Caco-2 (cell line): ENCODE results near the gene SART3. TPM values are rescaled to one million over a fixed set of nuclear protein-coding genes. Genes with fewer than 3 reads are reported as not detected.

Source experiments
- BruUV-seq: library from RNA; stranded (reverse); fragments of 400-500 nt; replicated peaks from 2 replicates; lab custom pipeline; 2021; lab: Mats Ljungman, UMichigan
- CTCF ChIA-PET: fragments of 300-600 bp; sonication (Branson Sonifier 250); formaldehyde crosslinking; loops from one replicate; lab custom pipeline; 2022; ENCODE audit warnings: antibody characterized with exemption; lab: Charles Lee
- POLR2A ChIA-PET: fragments of 300-600 bp; sonication (Branson Sonifier 250); formaldehyde crosslinking; loops from one replicate; lab custom pipeline; 2022; ENCODE audit warnings: antibody characterized with exemption; lab: Charles Lee
- DNase-seq, 2 experiments: peaks; one replicate each; pipeline versions ENCODE4 v3.0.0 to v3.0.0-alpha.2; 2020 to 2022
- H3K27me3 ChIP-seq: replicated peaks from 2 replicates; pipeline ENCODE4 v1.6.0; 2011; ENCODE audit warnings: low read length; ENCODE audit not compliant: control insufficient read depth, insufficient read depth
- H3K36me3 ChIP-seq: 2 replicates; pipeline ENCODE4 v1.5.1; 2011; ENCODE audit warnings: low read length; ENCODE audit not compliant: control insufficient read depth, insufficient read depth
- H3K4me1 ChIP-seq: fragments of 250-450 bp; sonication (Bioruptor Pico); 2 replicates; pipeline ENCODE4 v1.5.1; 2020; ENCODE audit warnings: mild to moderate bottlenecking
- H3K4me3 ChIP-seq: 2 replicates; pipeline ENCODE4 v1.5.1; 2011; ENCODE audit warnings: low read depth, mild to moderate bottlenecking, control low read depth, low read length
- H3K9me3 ChIP-seq: fragments of 250-450 bp; sonication (Bioruptor Pico); 2 replicates; pipeline ENCODE4 v1.5.1; 2020; ENCODE audit warnings: mild to moderate bottlenecking, moderate library complexity
- H3K27ac Mint-ChIP-seq: one replicate; pipeline ENCODE4 v1.8.0; 2022; ENCODE audit warnings: mixed read lengths; ENCODE audit not compliant: unreplicated experiment
- H3K27me3 Mint-ChIP-seq: one replicate; pipeline ENCODE4 v1.8.0; 2022; ENCODE audit warnings: mixed read lengths; ENCODE audit not compliant: insufficient read depth, unreplicated experiment
- H3K36me3 Mint-ChIP-seq: one replicate; pipeline ENCODE4 v1.8.0; 2022; ENCODE audit warnings: mild to moderate bottlenecking, mixed read lengths; ENCODE audit not compliant: insufficient read depth, unreplicated experiment
- H3K4me1 Mint-ChIP-seq: one replicate; pipeline ENCODE4 v1.8.0; 2022; ENCODE audit warnings: low read depth, mixed read lengths; ENCODE audit not compliant: unreplicated experiment
- H3K4me3 Mint-ChIP-seq: one replicate; pipeline ENCODE4 v1.8.0; 2022; ENCODE audit warnings: mild to moderate bottlenecking, moderate library complexity, mixed read lengths; ENCODE audit not compliant: unreplicated experiment
- H3K9me3 Mint-ChIP-seq: one replicate; pipeline ENCODE4 v1.8.0; 2022; ENCODE audit warnings: mixed read lengths; ENCODE audit not compliant: unreplicated experiment
- intact Hi-C: fragments of 100-400 bp; cut with micrococcal nuclease; formaldehyde crosslinking; loops from one replicate; pipeline ENCODE4 v1.10.0; 2022; ENCODE audit not compliant: unreplicated experiment
- total RNA-seq: library from RNA; stranded (reverse); gene quantifications from 2 replicates; pipeline ENCODE4 v1.2.3, GENCODE V29; 2022
- TF ChIP-seq, protein P1 (sequence below), 2 experiments: fragments of 200-600 bp in 1 of 2; IDR thresholded peaks; 1 replicate in 1 of 2; 2 replicates in 1 of 2; pipeline versions ENCODE4 v1.5.1 to v1.8.0; 2011 to 2022; ENCODE audit warnings: antibody characterized with exemption in 1 of 2, control low read depth in 1 of 2, inconsistent platforms in 1 of 2, low read depth in 1 of 2, low read length in 1 of 2, mild to moderate bottlenecking in 1 of 2, moderate library complexity in 1 of 2; ENCODE audit not compliant: insufficient read depth in 1 of 2, severe bottlenecking in 1 of 2, unreplicated experiment in 1 of 2

SART3 gene
- total RNA-seq, 1 experiment from 2014 or later = 77.3 TPM

DNA sequence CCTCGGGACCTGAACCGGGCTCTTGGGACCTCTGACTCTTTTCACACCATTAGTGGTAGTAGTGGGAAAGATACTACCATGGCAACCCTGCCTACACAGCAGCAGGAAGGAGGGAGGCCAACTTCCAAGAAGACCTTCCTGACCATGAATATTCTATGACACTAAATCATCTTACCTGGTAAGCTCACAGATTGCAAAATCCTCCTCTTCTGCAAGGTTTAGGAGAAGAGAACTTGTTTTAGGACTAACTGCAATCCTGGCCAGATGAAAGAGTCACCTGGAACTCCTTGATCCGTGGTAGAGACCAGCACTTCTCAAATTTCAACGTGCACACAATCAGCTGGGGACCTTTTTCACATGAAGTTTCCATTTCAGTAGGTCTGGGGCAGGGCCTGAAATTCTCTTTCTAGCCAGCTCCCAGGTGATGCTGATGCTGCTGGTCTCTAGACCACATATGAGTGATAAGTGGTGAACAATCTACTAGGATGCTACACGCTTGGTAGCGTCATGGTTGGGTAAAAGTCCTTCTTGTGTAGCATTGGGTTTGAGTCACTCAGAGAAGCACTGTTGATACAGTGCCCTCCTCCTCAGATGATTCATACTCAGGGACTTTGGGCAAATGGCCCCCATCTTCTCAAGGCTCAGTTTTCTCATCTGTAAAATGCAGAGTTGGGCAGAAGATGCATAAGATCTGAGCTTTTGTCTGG lies 81.5 kb downstream of the SART3 start:
- H3K27ac Mint-ChIP-seq = no peak overlapping the region
- no peaks in the 10 kb centered on the region for H3K9me3 Mint-ChIP-seq
- ChIA-PET CTCF (no interaction called here), POLR2A (no interaction called here)
- DNase-seq = no peak
- no peaks in the 10 kb centered on the region for H3K36me3 Mint-ChIP-seq
- intact Hi-C loops = no loop called here
- Histone ChIP-seq H3K4me3 (no peak overlapping the region), H3K9me3 (no peaks in the 10 kb centered on the region), H3K27me3 (no peaks in the 10 kb centered on the region; the same call in 1 of the 2 replicates), H3K4me1 (no peaks in the 10 kb centered on the region), H3K36me3 (no peaks in the 10 kb centered on the region)
- H3K4me1 Mint-ChIP-seq = no peaks in the 10 kb centered on the region
- TF ChIP-seq, protein P1, sequence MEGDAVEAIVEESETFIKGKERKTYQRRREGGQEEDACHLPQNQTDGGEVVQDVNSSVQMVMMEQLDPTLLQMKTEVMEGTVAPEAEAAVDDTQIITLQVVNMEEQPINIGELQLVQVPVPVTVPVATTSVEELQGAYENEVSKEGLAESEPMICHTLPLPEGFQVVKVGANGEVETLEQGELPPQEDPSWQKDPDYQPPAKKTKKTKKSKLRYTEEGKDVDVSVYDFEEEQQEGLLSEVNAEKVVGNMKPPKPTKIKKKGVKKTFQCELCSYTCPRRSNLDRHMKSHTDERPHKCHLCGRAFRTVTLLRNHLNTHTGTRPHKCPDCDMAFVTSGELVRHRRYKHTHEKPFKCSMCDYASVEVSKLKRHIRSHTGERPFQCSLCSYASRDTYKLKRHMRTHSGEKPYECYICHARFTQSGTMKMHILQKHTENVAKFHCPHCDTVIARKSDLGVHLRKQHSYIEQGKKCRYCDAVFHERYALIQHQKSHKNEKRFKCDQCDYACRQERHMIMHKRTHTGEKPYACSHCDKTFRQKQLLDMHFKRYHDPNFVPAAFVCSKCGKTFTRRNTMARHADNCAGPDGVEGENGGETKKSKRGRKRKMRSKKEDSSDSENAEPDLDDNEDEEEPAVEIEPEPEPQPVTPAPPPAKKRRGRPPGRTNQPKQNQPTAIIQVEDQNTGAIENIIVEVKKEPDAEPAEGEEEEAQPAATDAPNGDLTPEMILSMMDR (IDR thresholded peaks at IDR 0.05; ENCODE audit: insufficient read depth in 1 of 2, low read depth in 1 of 2, low read length in 1 of 2, severe bottlenecking in 1 of 2, unreplicated experiment in 1 of 2) = no peak
- H3K27me3 Mint-ChIP-seq = no peaks in the 10 kb centered on the region
- H3K4me3 Mint-ChIP-seq = no peak overlapping the region
- no TSS peak for BruUV-seq

DNA sequence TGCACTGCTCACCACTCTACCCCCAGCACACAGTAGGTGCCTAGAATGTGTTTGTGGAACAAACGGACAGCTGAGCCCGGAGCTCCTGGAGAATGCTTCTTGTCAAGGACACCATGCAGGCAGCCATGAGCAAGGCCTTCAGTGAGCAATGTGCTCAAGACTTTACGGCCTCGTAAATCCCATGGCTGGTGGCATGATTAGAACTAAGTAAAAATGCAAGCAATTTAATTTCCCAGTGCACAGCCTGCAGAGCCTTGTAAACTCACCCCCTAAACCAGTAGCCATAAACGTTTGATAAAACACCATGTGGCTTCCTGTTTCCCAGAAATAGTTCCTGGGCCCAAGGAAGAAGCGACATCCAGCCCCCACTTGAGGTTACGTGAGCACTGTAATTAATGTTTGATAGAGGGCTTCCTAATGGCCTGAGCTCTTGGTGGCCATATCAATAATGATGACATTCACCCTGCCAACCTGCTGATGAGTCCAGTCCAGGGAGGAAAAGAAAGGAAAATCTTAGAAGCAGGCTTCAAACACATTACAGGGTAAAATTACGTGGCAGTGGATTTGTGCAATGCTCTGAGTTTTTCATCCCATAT lies 82.3 kb downstream of the SART3 start:
- H3K27me3 Mint-ChIP-seq = no peaks in the 10 kb centered on the region
- no peak overlapping the region for H3K27ac Mint-ChIP-seq
- Histone ChIP-seq H3K4me3 (no peak overlapping the region), H3K36me3 (no peaks in the 10 kb centered on the region), H3K9me3 (no peaks in the 10 kb centered on the region), H3K27me3 (no peaks in the 10 kb centered on the region; the same call in 1 of the 2 replicates), H3K4me1 (no peaks in the 10 kb centered on the region)
- H3K36me3 Mint-ChIP-seq = no peaks in the 10 kb centered on the region
- no peak for DNase-seq
- no TSS peak for BruUV-seq
- CTCF ChIA-PET = no interaction called here
- intact Hi-C loops = no loop called here
- no peaks in the 10 kb centered on the region for H3K4me1 Mint-ChIP-seq
- TF ChIP-seq, protein P1 (IDR thresholded peaks at IDR 0.05; ENCODE audit: insufficient read depth in 1 of 2, low read depth in 1 of 2, low read length in 1 of 2, severe bottlenecking in 1 of 2, unreplicated experiment in 1 of 2) = no peak
- H3K4me3 Mint-ChIP-seq = no peak overlapping the region
- POLR2A ChIA-PET = no interaction called here
- H3K9me3 Mint-ChIP-seq = no peaks in the 10 kb centered on the region

DNA sequence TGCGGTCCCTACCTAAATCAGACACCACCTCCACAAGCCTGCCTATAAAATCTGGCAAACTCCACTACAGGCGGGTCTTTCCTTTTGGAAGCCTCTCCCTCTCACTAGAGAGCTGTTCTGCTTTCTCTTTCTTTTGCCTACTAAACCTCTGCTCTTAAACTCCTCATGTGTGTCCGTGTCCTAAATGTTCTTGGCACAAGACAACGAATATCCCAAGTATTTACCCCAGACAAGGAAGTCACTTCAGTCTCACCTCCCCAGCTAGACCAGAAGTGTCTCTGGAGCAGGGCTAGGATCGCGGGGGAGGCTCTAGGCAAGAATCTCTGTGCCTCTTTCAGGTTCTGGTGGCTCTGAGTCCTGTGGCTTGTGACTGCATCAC lies 83.1 kb downstream of the SART3 start:
- Mint-ChIP-seq H3K27me3 (peaks cover 5% of the 10 kb centered on the region), H3K9me3 (no peaks in the 10 kb centered on the region), H3K27ac (no peak overlapping the region), H3K4me1 (no peaks in the 10 kb centered on the region), H3K4me3 (no peak overlapping the region), H3K36me3 (no peaks in the 10 kb centered on the region)
- ChIA-PET POLR2A (no interaction called here), CTCF (no interaction called here)
- no peaks in the 10 kb centered on the region for H3K4me1 ChIP-seq
- no TSS peak for BruUV-seq
- intact Hi-C loops = no loop called here
- no peaks in the 10 kb centered on the region; the same call in 1 of the 2 replicates for H3K27me3 ChIP-seq
- DNase-seq = no peak
- TF ChIP-seq, protein P1 (IDR thresholded peaks at IDR 0.05; ENCODE audit: insufficient read depth in 1 of 2, low read depth in 1 of 2, low read length in 1 of 2, severe bottlenecking in 1 of 2, unreplicated experiment in 1 of 2) = no peak
- no peaks in the 10 kb centered on the region for H3K36me3 ChIP-seq
- no peaks in the 10 kb centered on the region for H3K9me3 ChIP-seq
- H3K4me3 ChIP-seq = no peak overlapping the region
